ENCODE data around the gene CHML. TPM values are rescaled to one million over a fixed set of nuclear protein-coding genes. Genes with fewer than 3 reads are reported as not detected.

Gene CHML
- total RNA-seq, 4 donors from 2014 or later: 4.2 to 9.0 (median 6.3) TPM

GRCh38 chr1:241647658-241648057, 7.5 kb upstream of the CHML start:
- no peak for DNase-seq
- TF ChIP-seq POLR2A (IDR thresholded peaks at IDR 0.05): no peak
- TF ChIP-seq, protein P1, sequence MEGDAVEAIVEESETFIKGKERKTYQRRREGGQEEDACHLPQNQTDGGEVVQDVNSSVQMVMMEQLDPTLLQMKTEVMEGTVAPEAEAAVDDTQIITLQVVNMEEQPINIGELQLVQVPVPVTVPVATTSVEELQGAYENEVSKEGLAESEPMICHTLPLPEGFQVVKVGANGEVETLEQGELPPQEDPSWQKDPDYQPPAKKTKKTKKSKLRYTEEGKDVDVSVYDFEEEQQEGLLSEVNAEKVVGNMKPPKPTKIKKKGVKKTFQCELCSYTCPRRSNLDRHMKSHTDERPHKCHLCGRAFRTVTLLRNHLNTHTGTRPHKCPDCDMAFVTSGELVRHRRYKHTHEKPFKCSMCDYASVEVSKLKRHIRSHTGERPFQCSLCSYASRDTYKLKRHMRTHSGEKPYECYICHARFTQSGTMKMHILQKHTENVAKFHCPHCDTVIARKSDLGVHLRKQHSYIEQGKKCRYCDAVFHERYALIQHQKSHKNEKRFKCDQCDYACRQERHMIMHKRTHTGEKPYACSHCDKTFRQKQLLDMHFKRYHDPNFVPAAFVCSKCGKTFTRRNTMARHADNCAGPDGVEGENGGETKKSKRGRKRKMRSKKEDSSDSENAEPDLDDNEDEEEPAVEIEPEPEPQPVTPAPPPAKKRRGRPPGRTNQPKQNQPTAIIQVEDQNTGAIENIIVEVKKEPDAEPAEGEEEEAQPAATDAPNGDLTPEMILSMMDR (IDR thresholded peaks at IDR 0.05): no peak

GRCh38 chr1:241646201-241646600, 6.0 kb upstream of the CHML start:
- no peaks in the 10 kb centered on the region for H3K36me3 ChIP-seq
- H3K27ac ChIP-seq: no peak overlapping the region
- 52 to 65% methylated on average over 2 to 7 of the region's 7 CpGs for WGBS, 2 donors
- peaks cover 0 to 4% (median 0%) of the 10 kb centered on the region in 3 donors for H3K4me1 ChIP-seq
- DNase-seq: no peak
- intact Hi-C loops (cut with DNase I): no loop called here
- TF ChIP-seq POLR2A (IDR thresholded peaks at IDR 0.05): no peak
- TF ChIP-seq, protein P1 (IDR thresholded peaks at IDR 0.05): no peak
- no peak overlapping the region for H3K4me3 ChIP-seq
- H3K27me3 ChIP-seq: no peaks in the 10 kb centered on the region
- no peaks in the 10 kb centered on the region for H3K9me3 ChIP-seq

More at GRCh38 chr1:241647658-241648057, 7.5 kb upstream of the CHML start:
- no peak overlapping the region for H3K27ac ChIP-seq
- no peaks in the 10 kb centered on the region for H3K27me3 ChIP-seq
- intact Hi-C loops (cut with DNase I): no loop called here
- H3K36me3 ChIP-seq: no peaks in the 10 kb centered on the region
- WGBS, 2 donors: 40 to 62% methylated on average over 1 of the region's 1 CpG
- H3K4me1 ChIP-seq: no peaks in the 10 kb centered on the region
- H3K9me3 ChIP-seq: no peaks in the 10 kb centered on the region
- H3K4me3 ChIP-seq: no peak overlapping the region

DNA sequence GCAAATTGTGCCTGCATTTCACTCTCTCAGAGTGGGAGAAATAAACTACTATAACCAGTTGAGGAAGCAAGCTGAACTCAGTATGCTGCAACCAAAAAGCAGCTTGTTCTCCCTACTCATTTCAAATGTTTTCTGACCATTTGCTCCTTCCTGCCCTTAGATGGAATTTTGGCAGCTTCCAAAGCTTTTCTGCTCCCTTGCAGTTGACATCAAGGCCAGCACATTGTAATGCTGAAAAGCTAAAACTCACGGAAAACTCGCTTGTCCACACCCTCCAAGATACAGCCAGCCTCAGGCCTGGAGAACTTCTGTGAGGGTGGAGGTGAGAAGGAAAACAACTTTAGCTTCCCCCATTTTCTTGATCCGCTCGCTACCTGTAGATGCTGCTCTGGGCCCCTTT, 5.0 kb upstream of the CHML start:
- no peak for DNase-seq
- intact Hi-C loops (cut with DNase I): no loop called here
- Histone ChIP-seq H3K9me3 (no peaks in the 10 kb centered on the region), H3K4me1 (peaks cover 0 to 12% (median 4%) of the 10 kb centered on the region in 3 donors), H3K27me3 (no peaks in the 10 kb centered on the region), H3K27ac (no peak overlapping the region), H3K4me3 (no peak overlapping the region), H3K36me3 (no peaks in the 10 kb centered on the region)
- TF ChIP-seq, protein P1 (IDR thresholded peaks at IDR 0.05): no peak
- TF ChIP-seq POLR2A (IDR thresholded peaks at IDR 0.05): no peak
- WGBS, 2 donors: 68 to 83% methylated on average over 4 of the region's 4 CpGs

GRCh38 chr1:241644259-241644658, 4.1 kb upstream of the CHML start:
- H3K27ac ChIP-seq: no peak overlapping the region
- H3K4me3 ChIP-seq: no peak overlapping the region
- no peaks in the 10 kb centered on the region for H3K36me3 ChIP-seq
- no peak for TF ChIP-seq POLR2A (IDR thresholded peaks at IDR 0.05)
- TF ChIP-seq, protein P1 (IDR thresholded peaks at IDR 0.05): no peak
- H3K27me3 ChIP-seq: no peaks in the 10 kb centered on the region
- intact Hi-C loops (cut with DNase I): no loop called here
- no peaks in the 10 kb centered on the region for H3K9me3 ChIP-seq
- H3K4me1 ChIP-seq: peaks cover 0 to 15% (median 4%) of the 10 kb centered on the region in 3 donors
- no peak for DNase-seq
- 95 to 100% methylated on average over 2 of the region's 2 CpGs for WGBS, 2 donors

- no peaks in the 10 kb centered on the region for H3K9me3 ChIP-seq
- H3K27ac ChIP-seq: no peak overlapping the region
- WGBS, 2 donors: 94 to 100% methylated on average over 1 of the region's 1 CpG
- peaks cover 0 to 32% (median 13%) of the 10 kb centered on the region in 3 donors for H3K4me1 ChIP-seq
- intact Hi-C loops (cut with DNase I): no loop called here
- no peak for DNase-seq
- no peaks in the 10 kb centered on the region for H3K27me3 ChIP-seq
- no peak overlapping the region for H3K4me3 ChIP-seq
- TF ChIP-seq POLR2A (IDR thresholded peaks at IDR 0.05): no peak
- TF ChIP-seq, protein P1 (IDR thresholded peaks at IDR 0.05): no peak
- no peaks in the 10 kb centered on the region for H3K36me3 ChIP-seq
Measured at GRCh38 chr1:241642593-241642944, 2.4 kb upstream of the CHML start.

Data from esophagus squamous epithelium (tissue), 5 donors.